ENCODE measurements around the gene TMEM53.

- TF ChIP-seq CTCF (IDR thresholded peaks at IDR 0.05) = no peak
- TF ChIP-seq POLR2A (IDR thresholded peaks at IDR 0.05) = no peak
- TF ChIP-seq EP300 (IDR thresholded peaks at IDR 0.05) = no peak
Observed at GRCh38 chr1:44645476-44646244, 28.6 kb downstream of the TMEM53 start.

Measured in ovary (tissue), 3 donors.